ENCODE results near the gene NODAL. TPM values are rescaled to one million over a fixed set of nuclear protein-coding genes. Genes with fewer than 3 reads are reported as not detected.

Gene NODAL
- total and polyA plus RNA-seq, 3 donors from 2014 or later: 0.43 to 5.2 (median 3.0) TPM

- DNase-seq: no peak
- peaks cover 24% of the 10 kb centered on the region for H3K4me1 ChIP-seq
- 93 to 97% methylated on average over 3 of the region's 3 CpGs for WGBS, 2 donors
- H3K27ac ChIP-seq: no peak overlapping the region
- intact Hi-C loops (cut with DNase I; ENCODE audit: low total_unique reads): no loop called here
- no peaks in the 10 kb centered on the region for H3K27me3 ChIP-seq
- no peaks in the 10 kb centered on the region for H3K9me3 ChIP-seq
- TF ChIP-seq CTCF (IDR thresholded peaks at IDR 0.05) (no peak), POLR2A (IDR thresholded peaks at IDR 0.05) (no peak)
- no peaks in the 10 kb centered on the region for H3K36me3 ChIP-seq (ENCODE audit: low read depth, missing control alignments)
- no peak overlapping the region for H3K4me3 ChIP-seq
Measured at GRCh38 chr10:70426823-70427222, 14.7 kb downstream of the NODAL start.

- intact Hi-C loops (cut with DNase I; ENCODE audit: low total_unique reads): no loop called here
- Histone ChIP-seq H3K4me1 (peaks cover 7% of the 10 kb centered on the region), H3K4me3 (no peak overlapping the region), H3K9me3 (no peaks in the 10 kb centered on the region), H3K36me3 (ENCODE audit: low read depth, missing control alignments) (no peaks in the 10 kb centered on the region), H3K27ac (no peak overlapping the region), H3K27me3 (no peaks in the 10 kb centered on the region)
- TF ChIP-seq CTCF (IDR thresholded peaks at IDR 0.05) (no peak), POLR2A (IDR thresholded peaks at IDR 0.05) (no peak)
- 55 to 74% methylated on average over 3 of the region's 3 CpGs for WGBS, 2 donors
- no peak for DNase-seq
Measured at GRCh38 chr10:70425096-70425495, 16.4 kb downstream of the NODAL start.

GRCh38 chr10:70424320-70424719 is 17.2 kb downstream of the NODAL start:
- Histone ChIP-seq H3K27ac (no peak overlapping the region), H3K27me3 (no peaks in the 10 kb centered on the region), H3K36me3 (ENCODE audit: low read depth, missing control alignments) (no peaks in the 10 kb centered on the region), H3K9me3 (no peaks in the 10 kb centered on the region), H3K4me3 (no peak overlapping the region), H3K4me1 (no peaks in the 10 kb centered on the region)
- TF ChIP-seq CTCF (IDR thresholded peaks at IDR 0.05) (no peak), POLR2A (IDR thresholded peaks at IDR 0.05) (no peak)
- DNase-seq: no peak
- WGBS, 2 donors: 89% methylated on average over 3 of the region's 3 CpGs
- intact Hi-C loops (cut with DNase I; ENCODE audit: low total_unique reads): no loop called here

GRCh38 chr10:70418713-70419112 is 22.8 kb downstream of the NODAL start:
- Histone ChIP-seq H3K4me1 (no peaks in the 10 kb centered on the region), H3K36me3 (ENCODE audit: low read depth, missing control alignments) (no peaks in the 10 kb centered on the region), H3K4me3 (no peak overlapping the region), H3K27ac (no peak overlapping the region), H3K9me3 (no peaks in the 10 kb centered on the region), H3K27me3 (no peaks in the 10 kb centered on the region)
- no peak for TF ChIP-seq CTCF (IDR thresholded peaks at IDR 0.05)
- no peak for TF ChIP-seq POLR2A (IDR thresholded peaks at IDR 0.05)
- no peak for DNase-seq
- 94 to 97% methylated on average over 3 of the region's 3 CpGs for WGBS, 2 donors
- intact Hi-C loops (cut with DNase I; ENCODE audit: low total_unique reads): no loop called here

GRCh38 chr10:70418229-70418628 is 23.3 kb downstream of the NODAL start:
- intact Hi-C loops (cut with DNase I; ENCODE audit: low total_unique reads): no loop called here
- H3K4me1 ChIP-seq: no peaks in the 10 kb centered on the region
- TF ChIP-seq CTCF (IDR thresholded peaks at IDR 0.05): no peak
- H3K36me3 ChIP-seq (ENCODE audit: low read depth, missing control alignments): no peaks in the 10 kb centered on the region
- H3K27me3 ChIP-seq: no peaks in the 10 kb centered on the region
- H3K4me3 ChIP-seq: no peak overlapping the region
- H3K9me3 ChIP-seq: no peaks in the 10 kb centered on the region
- WGBS, 2 donors: 85 to 89% methylated on average over 1 of the region's 1 CpG
- no peak for DNase-seq
- no peak overlapping the region for H3K27ac ChIP-seq
